NCI-H446 treated with DMSO at 0.1 percent for 48 hours (cell line): ENCODE measurements around the gene ABO.
"Not testable (repeated sequence)": the region's sequence is repeated elsewhere in the genome, so short reads cannot be mapped to it uniquely, and the experiment has no call there.

Experiments
- DNase-seq: peaks from one replicate; lab custom pipeline; 2025; lab: John Stamatoyannopoulos, UW

ABO gene

GRCh38 chr9:133224762-133225161 lies 50.2 kb downstream of the ABO start:
- no peak for DNase-seq

- not testable (repeated sequence) for DNase-seq
Observed at GRCh38 chr9:133223159-133223756, 51.7 kb downstream of the ABO start.

GRCh38 chr9:133221994-133222393 lies 53.0 kb downstream of the ABO start:
- DNase-seq = not testable (repeated sequence)

- no peak for DNase-seq
Observed at GRCh38 chr9:133221177-133221809, 53.7 kb downstream of the ABO start.

- DNase-seq = not testable (repeated sequence)
Observed at GRCh38 chr9:133218049-133218975, 56.7 kb downstream of the ABO start.

GRCh38 chr9:133217333-133217988 lies 57.5 kb downstream of the ABO start:
- not testable (repeated sequence) for DNase-seq

GRCh38 chr9:133214276-133214675 lies 60.7 kb downstream of the ABO start:
- not testable (repeated sequence) for DNase-seq

GRCh38 chr9:133210609-133211008 lies 64.4 kb downstream of the ABO start:
- DNase-seq = no peak

GRCh38 chr9:133210202-133210532 lies 64.8 kb downstream of the ABO start:
- DNase-seq = no peak

- DNase-seq = not testable (repeated sequence)
Observed at GRCh38 chr9:133209327-133210201, 65.4 kb downstream of the ABO start.

- DNase-seq = not testable (repeated sequence)
Observed at GRCh38 chr9:133208880-133209300, 66.1 kb downstream of the ABO start, which contains the start of gene OBP2B. Gene OBP2B, minus strand, starts transcription at chr9:133209250. Its CDS starts 51 bp downstream, at chr9:133209199.

GRCh38 chr9:133208171-133208879 lies 66.7 kb downstream of the ABO start:
- not testable (repeated sequence) for DNase-seq

- no peak for DNase-seq
Observed at GRCh38 chr9:133207540-133208170, 67.3 kb downstream of the ABO start.

- DNase-seq = no peak
Observed at GRCh38 chr9:133207021-133207531, 67.9 kb downstream of the ABO start.

- no peak for DNase-seq
Observed at GRCh38 chr9:133205996-133206931, 68.7 kb downstream of the ABO start.

- DNase-seq = not testable (repeated sequence)
Observed at GRCh38 chr9:133205481-133205887, 69.5 kb downstream of the ABO start.
